Activated CD4-positive, alpha-beta T cell treated with anti-CD3 and anti-CD28 coated beads, Interleukin-10, Interleukin-2, amounts not matched to agents 100 ng/mL and 50 ng/mL, durations not matched to agents 16 hours and 8 hours (primary cell): ENCODE results near the gene BPIFB2.
"Not testable (repeated sequence)": the region's sequence is repeated elsewhere in the genome, so short reads cannot be mapped to it uniquely, and the experiment has no call there.

Experiments
- DNase-seq: peaks from one replicate; pipeline ENCODE4 v3.0.0-alpha.2; 2020

BPIFB2 gene

GRCh38 chr20:33007376-33008335, at the start of gene BPIFB2:
Gene BPIFB2, plus strand, starts transcription at chr20:33007704. Its CDS starts 871 bp downstream, at chr20:33008575.
- no peak for DNase-seq

- no peak for DNase-seq
These were observed 48.9 kb upstream of the BPIFB2 start for GRCh38 chr20:32958574-32958973.

GRCh38 chr20:32959351-32960221, 47.9 kb upstream of the BPIFB2 start:
- no peak for DNase-seq

- DNase-seq = no peak
These were observed 47.3 kb upstream of the BPIFB2 start for GRCh38 chr20:32960222-32960518.

- no peak for DNase-seq
These were observed 46.4 kb upstream of the BPIFB2 start for GRCh38 chr20:32960849-32961731.

- no peak for DNase-seq
These were observed 45.5 kb upstream of the BPIFB2 start for GRCh38 chr20:32962053-32962452.

GRCh38 chr20:32962646-32963045, 44.9 kb upstream of the BPIFB2 start:
- DNase-seq = not testable (repeated sequence)

- DNase-seq = no peak
These were observed 44.3 kb upstream of the BPIFB2 start for GRCh38 chr20:32963176-32963575.

- no peak for DNase-seq
These were observed 42.9 kb upstream of the BPIFB2 start for GRCh38 chr20:32964575-32964974.

- DNase-seq = no peak
These were observed 42.4 kb upstream of the BPIFB2 start for GRCh38 chr20:32965115-32965514.

- no peak for DNase-seq
These were observed 41.7 kb upstream of the BPIFB2 start for GRCh38 chr20:32965581-32966373.

- no peak for DNase-seq
These were observed 41.1 kb upstream of the BPIFB2 start for GRCh38 chr20:32966382-32966781.

- DNase-seq = peak; percentile 76
These were observed 40.4 kb upstream of the BPIFB2 start for GRCh38 chr20:32966881-32967781.

- DNase-seq = peak; percentile 37
These were observed 39.5 kb upstream of the BPIFB2 start for GRCh38 chr20:32967961-32968457.

GRCh38 chr20:32968478-32969241, 38.8 kb upstream of the BPIFB2 start:
- peak; percentile 41 for DNase-seq

GRCh38 chr20:32969356-32970114, 38.0 kb upstream of the BPIFB2 start:
- DNase-seq = no peak

GRCh38 chr20:32970115-32970972, 37.2 kb upstream of the BPIFB2 start:
- no peak for DNase-seq

GRCh38 chr20:32970973-32971300, 36.6 kb upstream of the BPIFB2 start:
- DNase-seq = no peak
